PFSK-1 (cell line): ENCODE data around the gene PPM1F.

Experiments used
- FOXP2 ChIP-seq: optimal IDR thresholded peaks from 2 replicates; pipeline ENCODE3; 2011; ENCODE audit warnings: borderline replicate concordance, control low read depth, inconsistent platforms; ENCODE audit not compliant: insufficient read depth; ENCODE audit errors: extremely low read length, extremely low read depth
- POLR2AphosphoS5 ChIP-seq: IDR thresholded peaks from 2 replicates; pipeline ENCODE4 v1.6.1; 2012; ENCODE audit warnings: low read depth, mild to moderate bottlenecking, control low read depth, low read length, moderate library complexity
- SIN3A ChIP-seq: IDR thresholded peaks from 2 replicates; pipeline ENCODE4 v1.6.1; 2012; ENCODE audit warnings: mild to moderate bottlenecking, low read length, moderate library complexity, borderline replicate concordance; ENCODE audit not compliant: insufficient read depth
- TAF1 ChIP-seq: IDR thresholded peaks from 2 replicates; pipeline ENCODE4 v1.6.1; 2012; ENCODE audit warnings: low read length, control low read depth, borderline replicate concordance; ENCODE audit not compliant: insufficient read depth
- TF ChIP-seq, protein P1 (sequence below), 2 experiments: IDR thresholded peaks; 2 replicates each; pipeline versions ENCODE4 v1.6.1 to v1.8.0; 2011 to 2012; ENCODE audit warnings: low read depth in 2 of 2, low read length in 2 of 2, control low read depth in 1 of 2, inconsistent platforms in 1 of 2, mild to moderate bottlenecking in 1 of 2, moderate library complexity in 1 of 2; ENCODE audit not compliant: insufficient read depth in 1 of 2

The PPM1F gene

DNA sequence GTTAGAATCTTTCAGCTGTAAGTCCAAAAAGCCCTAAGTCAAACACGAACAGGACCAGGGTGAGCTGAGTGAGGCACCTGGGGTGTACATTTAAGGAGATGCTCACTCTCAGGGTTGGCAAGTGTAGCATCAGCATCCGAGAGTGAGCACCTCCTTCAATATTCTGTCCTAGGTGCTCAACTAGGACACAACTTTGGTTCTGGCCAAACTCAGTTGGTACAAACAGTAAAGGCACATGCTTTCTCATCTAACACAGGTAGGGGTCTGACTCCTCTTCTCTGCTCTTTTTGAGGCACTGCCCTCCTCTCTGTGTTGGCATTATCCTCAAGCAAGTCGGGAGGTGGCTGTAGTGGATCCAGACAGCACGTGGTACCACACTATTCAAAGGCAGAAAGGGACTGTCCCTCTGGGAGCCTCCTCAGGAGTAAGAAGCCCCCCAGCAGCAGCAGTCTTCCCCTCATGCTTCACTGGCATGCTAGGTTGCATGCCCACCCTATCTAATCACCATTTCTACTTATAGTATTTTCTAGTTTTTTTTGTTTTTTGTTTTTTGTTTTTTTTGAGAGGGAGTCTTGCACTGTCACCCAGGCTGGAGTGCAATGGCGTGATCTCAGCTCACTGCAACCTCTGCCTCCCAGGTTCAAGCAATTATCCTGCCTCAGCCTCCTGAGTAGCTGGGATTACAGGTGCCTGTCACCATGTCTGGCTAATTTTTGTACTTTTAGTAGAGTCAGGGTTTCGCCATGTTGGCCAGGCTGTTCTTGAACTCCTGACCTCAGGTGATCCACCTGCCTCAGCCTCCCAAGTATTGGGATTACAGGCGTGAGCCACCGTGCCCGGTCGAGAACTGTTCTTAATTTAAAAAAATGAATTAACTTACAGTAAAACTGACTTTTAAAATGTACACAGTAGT, 70.6 kb downstream of the PPM1F start:
- TF ChIP-seq POLR2AphosphoS5: no peak
- TF ChIP-seq FOXP2: no peak
- TF ChIP-seq, protein P1, sequence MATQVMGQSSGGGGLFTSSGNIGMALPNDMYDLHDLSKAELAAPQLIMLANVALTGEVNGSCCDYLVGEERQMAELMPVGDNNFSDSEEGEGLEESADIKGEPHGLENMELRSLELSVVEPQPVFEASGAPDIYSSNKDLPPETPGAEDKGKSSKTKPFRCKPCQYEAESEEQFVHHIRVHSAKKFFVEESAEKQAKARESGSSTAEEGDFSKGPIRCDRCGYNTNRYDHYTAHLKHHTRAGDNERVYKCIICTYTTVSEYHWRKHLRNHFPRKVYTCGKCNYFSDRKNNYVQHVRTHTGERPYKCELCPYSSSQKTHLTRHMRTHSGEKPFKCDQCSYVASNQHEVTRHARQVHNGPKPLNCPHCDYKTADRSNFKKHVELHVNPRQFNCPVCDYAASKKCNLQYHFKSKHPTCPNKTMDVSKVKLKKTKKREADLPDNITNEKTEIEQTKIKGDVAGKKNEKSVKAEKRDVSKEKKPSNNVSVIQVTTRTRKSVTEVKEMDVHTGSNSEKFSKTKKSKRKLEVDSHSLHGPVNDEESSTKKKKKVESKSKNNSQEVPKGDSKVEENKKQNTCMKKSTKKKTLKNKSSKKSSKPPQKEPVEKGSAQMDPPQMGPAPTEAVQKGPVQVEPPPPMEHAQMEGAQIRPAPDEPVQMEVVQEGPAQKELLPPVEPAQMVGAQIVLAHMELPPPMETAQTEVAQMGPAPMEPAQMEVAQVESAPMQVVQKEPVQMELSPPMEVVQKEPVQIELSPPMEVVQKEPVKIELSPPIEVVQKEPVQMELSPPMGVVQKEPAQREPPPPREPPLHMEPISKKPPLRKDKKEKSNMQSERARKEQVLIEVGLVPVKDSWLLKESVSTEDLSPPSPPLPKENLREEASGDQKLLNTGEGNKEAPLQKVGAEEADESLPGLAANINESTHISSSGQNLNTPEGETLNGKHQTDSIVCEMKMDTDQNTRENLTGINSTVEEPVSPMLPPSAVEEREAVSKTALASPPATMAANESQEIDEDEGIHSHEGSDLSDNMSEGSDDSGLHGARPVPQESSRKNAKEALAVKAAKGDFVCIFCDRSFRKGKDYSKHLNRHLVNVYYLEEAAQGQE (IDR thresholded peaks at IDR 0.05; ENCODE audit: insufficient read depth in 1 of 2, low read depth in 2 of 2, low read length in 2 of 2): no peak
- no peak for TF ChIP-seq SIN3A
- TF ChIP-seq TAF1: no peak

DNA sequence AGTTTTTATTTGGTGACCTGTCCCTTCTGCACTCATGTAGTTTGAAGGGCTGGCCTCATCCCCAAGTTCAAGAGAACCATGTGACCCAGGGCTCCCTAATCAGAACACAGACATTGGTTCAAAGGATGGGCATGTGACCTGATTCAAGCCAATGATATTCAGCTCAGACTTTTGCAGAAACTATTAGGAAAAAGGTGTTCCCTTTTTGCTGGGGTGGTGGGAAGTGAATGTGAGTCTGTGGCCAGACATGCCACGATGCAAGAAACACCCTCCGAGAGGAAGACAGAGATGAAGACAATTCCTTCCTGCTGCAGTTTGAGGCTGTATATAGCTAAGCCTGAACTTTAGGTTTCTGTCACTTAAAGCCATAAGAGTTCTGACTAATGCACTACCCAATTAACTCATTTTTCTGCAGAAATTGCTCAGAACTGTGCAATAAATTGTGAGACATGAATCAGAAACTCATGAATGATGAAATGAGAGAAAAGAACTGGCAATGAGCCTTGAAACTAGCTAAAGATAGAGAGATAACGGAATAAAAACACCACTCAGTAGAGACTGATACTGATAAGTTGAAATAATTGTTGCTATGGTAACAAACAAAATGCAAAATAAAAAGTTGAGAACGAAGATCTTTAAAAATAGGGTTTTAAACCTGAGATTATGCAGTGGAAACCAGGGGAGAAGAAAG, 76.0 kb downstream of the PPM1F start:
- TF ChIP-seq FOXP2 (no peak), SIN3A (no peak), TAF1 (no peak), POLR2AphosphoS5 (no peak)
- TF ChIP-seq, protein P1 (IDR thresholded peaks at IDR 0.05; ENCODE audit: insufficient read depth in 1 of 2, low read depth in 2 of 2, low read length in 2 of 2): no peak

DNA sequence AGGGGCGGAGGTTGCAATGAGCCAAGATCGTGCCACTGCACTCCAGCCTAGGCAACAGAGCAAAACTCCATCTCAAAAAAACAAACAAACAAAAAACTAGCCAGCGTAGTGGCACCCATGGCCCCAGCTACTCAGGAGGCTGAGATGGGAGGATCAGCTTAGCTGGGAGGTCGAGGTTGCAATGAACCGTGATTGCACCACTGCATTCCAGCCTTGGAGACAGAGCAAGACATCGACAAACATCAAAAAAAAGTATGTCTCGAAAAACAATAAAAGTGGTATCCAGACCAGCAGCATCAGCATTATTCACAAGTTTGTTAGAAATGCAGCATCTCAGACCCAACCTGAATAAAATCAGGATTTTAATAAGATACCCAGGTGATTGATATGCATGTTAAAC, 79.0 kb downstream of the PPM1F start:
- TF ChIP-seq FOXP2 (no peak), TAF1 (no peak), POLR2AphosphoS5 (no peak), SIN3A (no peak)
- TF ChIP-seq, protein P1 (IDR thresholded peaks at IDR 0.05; ENCODE audit: insufficient read depth in 1 of 2, low read depth in 2 of 2, low read length in 2 of 2): no peak
